Stimulated activated CD8-positive, alpha-beta memory T cell treated with anti-CD3 and anti-CD28 coated beads, Interleukin-7, amount 100 ng/mL, for 24 hours (primary cell): ENCODE measurements around the gene GNB5.
A peak's percentile ranks its signal among the peaks of the same experiment; 100 is the strongest.
"Not testable (repeated sequence)": the region's sequence is repeated elsewhere in the genome, so short reads cannot be mapped to it uniquely, and the experiment has no call there.

Source experiments
- DNase-seq: peaks from one replicate; pipeline ENCODE4 v3.0.0-alpha.2; 2020; ENCODE audit warnings: low read depth

The GNB5 gene

DNA sequence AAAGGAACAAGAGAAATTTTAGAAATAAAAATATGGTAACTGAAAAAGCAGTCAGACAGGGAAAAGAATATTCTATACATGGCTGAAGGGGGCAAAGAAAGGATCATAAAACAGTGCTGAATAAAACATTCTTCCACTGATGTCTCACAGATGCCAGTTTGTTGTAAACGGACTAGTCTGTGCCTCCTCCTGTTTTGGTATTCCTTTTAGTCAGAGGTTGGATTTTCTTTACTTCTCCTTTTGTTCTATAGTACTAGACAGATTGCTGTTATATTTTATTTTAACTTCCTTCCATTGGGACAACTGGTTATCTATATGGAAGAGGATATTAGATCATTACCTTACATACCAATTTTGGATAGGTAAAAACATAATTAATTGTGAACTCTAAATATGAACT is 16.0 kb upstream of the GNB5 start:
- no peak for DNase-seq

DNA sequence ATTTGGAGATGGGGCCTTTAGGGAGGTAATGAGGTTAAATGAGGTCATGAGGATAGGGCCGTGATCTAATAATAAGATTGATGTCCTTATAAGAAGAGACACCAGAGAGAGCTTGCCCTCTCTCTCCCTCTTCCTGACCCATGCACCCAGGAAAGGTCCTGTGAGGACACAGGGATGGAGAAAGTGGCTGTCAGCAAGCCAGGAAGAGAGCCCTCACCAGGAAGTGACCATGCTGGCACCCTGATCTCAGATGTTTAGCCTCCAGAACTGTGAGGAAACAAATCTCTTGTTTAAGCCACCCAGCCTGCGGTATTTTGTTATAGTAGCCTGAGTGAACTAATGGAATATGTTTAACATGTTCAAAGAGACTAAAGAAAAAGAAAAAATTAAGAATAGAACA is 15.3 kb upstream of the GNB5 start:
- no peak for DNase-seq

DNA sequence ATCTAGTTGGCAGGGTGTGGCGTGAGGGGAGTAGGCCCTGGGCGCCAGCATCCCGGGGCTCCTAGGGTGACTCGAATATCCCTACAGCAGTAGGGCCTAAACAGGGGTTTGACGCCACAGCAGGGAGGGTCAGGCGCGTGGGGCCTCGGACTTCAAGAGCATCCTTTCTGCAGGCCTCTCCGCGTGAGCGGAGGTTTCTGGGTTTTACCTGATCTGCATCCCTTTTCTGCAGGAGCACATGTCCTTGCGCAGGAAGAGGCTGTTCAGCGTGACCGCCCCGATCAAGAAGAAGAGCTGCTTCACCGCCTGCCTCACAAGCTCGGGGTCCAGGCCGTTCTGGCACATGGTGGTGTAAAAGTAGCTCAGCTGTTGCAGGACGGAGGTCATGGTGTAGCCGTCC is 13.5 kb upstream of the GNB5 start:
- DNase-seq = no peak

DNA sequence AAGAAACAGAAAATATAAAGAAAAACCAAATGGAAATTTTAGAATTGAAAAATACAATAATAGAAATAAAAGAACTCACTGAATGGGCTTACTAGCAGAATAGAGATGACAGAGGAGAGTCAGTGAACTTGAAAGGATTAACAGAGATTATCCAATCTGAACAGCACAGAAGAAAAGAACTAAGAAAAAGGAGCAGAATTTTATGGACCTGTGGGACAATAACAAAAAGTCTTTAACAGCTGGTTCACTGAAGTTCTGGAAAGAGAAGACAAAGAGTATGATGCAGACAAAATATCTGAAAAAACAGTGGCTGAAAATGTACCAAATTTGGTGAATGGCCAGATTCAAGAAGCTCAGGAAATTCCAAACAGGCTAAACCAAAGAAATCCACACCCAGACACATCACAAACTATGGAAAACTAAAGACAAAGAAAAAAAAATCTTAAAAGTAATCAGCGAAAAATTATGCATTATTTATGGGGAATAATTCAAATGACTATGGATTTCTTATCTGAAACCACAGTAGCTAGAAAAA is 9.7 kb upstream of the GNB5 start:
- no peak for DNase-seq

DNA sequence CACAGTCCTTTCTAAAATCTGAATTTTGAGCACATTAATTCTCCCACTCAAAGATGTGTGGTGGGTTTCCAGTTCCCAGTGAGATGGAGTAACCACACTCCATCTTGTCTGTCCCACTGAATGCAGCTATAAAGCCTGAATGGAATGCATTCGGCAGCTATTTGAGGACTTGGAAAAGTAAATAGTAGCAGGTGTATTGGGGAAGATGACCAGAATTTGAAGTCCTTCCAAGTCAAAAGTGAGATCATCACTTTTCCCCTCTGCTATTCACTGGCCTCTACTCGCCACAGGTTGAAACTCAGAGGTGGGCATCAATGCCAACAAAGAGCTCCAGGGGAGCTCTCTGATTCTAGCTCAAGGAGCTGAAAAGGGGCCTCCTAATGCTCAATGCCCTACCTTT is 8.1 kb upstream of the GNB5 start:
- no peak for DNase-seq

DNA sequence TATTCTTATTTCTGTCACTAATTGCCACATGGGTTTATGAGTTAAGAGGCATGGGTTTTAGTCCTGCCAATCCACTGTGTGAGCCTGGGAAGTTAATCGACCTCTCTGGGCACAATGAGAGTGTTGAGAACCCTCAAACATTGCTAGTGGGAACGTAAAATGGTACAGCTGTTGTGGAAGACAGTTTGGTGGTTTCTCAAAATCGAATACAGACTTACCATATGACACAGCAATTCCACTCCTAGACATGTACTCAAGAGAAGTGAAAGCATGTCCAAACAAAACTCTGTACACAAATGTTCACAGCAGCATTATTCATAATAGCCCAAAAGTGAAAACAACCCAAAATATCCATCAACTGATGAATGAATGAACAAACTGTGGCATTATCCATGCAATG is 5.7 kb upstream of the GNB5 start:
- no peak for DNase-seq

DNA sequence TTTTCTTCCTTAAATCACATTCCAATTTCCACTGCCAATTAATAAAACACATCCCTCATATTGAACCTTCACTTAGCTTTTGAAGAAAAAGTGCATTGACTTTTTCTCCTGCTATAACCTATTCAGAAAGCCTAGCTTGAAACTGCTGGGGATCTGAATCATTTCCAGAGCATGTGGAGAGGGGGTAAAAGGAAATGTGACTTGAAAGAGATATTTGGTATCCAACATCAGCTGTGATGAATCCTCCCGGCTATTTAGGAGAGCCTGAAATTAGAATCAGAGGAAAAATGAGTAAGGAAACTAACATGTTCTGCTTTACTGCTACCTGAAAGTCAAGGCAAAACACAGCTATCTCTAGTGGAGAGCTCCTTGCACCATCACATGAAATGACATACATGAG is 2.6 kb upstream of the GNB5 start:
- no peak for DNase-seq

DNA sequence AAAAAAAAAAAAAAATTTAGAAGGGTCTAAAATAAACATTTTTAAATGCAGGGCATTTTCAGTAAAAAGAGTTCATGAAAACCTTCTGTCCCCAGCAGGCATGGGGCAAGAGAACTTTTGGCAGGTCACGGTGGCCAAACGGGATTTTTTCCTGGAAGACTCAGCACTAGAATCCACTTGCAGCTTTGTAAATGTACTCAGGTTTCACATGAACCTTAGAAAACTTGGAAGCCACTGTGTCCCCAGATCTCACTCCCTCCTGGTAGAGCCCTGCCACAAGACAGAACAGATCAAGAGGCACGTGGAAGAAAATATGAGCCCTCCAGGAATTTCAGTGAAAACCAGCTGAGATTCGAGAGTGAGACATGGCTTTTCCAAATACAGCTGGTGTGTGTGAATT is 2.1 kb upstream of the GNB5 start:
- DNase-seq = no peak

DNA sequence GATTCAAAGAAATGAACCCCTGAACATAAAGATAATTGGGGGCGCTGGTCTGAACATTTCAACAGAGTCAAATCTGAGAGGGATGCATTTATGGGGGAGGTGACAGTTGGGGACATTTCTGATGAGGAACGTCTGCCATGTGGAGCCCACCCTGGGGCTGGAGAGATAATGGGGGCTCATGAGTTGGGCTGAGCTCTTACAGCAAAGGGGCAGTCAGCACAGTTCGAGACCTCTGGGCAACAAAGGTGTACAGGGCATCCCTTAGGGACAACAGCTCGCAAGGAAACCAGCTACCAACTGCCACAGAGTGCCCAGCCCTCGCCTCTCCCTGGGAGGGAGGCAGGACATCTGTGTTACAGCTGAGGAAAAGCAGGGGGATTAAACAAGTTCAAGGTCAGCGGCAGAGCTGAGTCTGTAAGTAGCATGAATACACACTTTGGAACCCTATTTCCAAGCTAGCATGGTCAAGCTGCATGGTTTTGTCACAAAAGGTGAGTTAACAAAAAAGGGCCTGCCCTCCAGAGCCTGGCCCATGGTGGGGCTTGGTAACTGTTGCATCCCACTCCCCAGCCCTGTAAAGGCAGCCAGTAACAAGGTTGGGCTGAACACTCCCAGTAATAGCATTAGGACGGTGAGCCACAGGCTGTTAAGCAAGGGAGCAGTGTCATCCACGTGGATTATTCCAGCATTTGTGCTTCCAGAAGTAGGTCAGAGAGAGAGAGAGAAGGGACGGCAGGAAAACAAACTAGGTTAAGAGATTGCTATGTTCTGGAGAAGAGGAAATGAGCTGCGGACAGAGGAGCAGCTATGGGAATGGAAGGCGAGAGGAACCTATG is 4.3 kb downstream of the GNB5 start:
- DNase-seq = no peak

DNA sequence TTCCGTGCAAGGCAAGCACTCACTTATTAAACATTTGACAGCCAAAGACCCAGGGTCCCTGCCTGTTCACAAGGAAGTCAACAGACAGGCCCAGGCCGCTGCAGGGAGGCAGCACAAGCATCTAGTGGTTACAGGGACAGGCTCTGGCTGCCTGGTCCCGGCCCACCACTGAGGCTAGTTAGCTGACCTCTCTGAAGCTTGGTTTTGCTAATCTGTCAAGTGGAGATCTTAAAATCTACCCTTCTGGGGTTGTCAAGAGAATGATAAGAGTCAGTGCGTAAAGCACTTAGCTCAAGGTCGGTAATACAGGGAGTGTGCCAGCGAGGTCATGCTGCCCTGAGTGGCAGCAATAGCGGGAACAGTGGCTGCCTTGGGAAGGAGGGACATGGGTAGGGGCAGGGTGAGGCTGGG is 6.0 kb downstream of the GNB5 start:
- DNase-seq = no peak

DNA sequence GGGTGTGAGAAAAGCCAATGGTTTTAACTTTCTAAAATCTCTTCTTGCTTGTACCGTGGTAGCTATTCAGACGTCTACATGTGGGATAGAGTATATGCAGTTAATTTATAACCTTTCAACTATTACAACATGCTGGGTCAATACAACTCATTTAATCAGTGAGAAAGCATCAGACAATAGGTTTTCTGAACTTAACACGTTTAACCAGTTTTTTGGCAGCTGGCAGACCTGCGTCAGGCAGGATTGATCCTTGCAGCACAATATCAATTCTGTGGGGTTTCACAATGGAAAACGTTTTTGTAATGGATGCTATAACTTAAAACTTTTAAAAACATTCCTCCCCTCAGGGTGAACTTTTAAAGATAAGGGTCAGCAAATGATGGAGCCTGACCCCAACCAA is 6.5 kb downstream of the GNB5 start:
- no peak for DNase-seq

DNA sequence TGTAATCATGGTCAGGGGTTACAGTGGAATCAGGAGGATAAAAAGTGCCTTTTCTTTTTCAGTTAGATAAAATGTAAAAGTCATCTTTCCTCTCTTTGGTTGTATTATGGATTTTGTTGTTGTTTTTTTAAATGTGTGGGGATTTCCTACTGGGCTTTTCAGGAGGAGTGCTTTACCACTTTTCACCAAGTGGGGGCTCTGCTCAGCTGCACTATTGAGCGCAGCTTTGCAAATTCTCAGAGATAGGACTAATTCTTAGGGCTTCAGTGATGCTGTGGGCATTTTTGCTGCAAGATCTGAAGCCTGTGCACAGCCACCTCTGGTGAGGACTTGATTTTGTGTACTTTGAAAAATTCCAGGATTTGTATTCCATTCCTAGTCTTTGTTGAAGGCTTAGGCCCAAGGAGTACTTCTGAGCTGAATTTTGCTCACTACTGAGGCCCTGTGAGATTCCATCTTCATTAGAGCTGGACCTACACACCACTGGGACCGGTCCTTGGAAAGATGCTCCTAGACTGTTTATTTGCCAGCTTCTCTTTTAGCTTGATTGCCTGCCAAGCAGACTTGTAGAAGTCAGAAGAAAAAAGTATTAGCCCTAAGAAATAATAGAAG is 7.5 kb downstream of the GNB5 start:
- no peak for DNase-seq

DNA sequence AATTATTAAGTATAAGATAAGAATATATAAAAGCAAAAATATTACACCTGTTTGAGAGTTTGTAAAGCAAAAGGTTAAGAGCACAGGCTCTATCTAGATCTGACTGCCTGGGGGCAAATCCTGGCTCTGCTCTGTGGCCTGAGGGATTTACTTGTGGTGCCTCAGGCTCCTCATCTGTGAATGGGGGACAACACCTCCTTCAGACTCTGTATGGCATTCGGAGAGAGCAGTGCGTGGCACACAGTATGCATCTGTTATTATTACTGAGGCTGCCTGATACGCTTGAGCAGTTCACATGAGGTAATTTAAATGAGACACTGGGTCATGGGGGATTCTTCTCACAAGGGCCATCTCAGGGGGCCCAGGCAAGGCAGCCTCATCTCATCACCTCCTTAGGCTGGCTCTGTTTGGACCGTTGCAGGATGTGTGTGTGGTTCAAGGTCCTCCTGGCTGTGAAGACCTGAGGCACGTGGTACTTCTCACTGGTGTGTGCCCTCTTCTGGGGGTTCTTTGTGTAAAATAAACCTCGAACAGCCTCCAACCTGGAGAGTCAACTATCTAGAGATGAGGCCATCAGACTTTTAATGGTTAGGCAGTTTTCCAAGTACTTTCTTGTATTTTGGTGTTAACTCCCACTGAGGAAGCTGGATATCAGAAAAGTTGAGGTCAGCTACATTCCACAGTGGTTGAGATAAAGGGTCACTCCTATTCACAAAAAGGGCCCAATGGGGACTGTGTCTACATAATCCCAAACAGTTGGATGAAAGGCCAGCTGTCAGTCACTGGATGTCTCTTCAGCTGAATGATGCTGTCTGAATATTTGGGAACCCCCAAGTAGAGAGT is 9.0 kb downstream of the GNB5 start:
- DNase-seq = no peak

DNA sequence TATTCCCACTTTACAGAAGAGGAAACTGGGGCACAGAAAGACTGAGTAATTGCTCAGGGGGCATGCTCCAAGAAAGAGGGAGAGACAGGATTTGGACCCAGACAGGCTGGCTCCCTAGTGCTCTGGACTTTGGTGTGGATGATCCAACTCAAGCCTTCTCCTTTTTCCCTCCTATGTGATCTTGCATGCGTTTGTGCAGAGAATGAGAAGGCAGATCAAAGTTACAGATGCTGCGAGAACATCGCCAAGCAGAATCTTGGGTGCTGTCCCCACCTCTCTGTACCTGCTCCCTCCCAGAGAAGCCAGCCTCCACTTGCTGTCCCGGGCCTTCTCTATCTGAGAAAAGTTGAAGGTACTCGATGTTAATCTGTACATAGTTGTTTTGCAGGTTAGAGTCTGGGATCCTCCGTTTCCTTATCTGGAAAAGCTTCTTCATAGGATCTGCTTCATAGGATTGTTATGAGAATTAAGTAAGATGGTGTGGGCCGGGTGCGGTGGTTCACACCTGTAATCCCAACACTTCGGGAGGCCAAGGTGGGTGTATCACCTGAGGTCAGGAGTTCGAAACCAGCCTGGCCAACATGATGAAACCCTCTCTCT is 10.2 kb downstream of the GNB5 start:
- no peak for DNase-seq

DNA sequence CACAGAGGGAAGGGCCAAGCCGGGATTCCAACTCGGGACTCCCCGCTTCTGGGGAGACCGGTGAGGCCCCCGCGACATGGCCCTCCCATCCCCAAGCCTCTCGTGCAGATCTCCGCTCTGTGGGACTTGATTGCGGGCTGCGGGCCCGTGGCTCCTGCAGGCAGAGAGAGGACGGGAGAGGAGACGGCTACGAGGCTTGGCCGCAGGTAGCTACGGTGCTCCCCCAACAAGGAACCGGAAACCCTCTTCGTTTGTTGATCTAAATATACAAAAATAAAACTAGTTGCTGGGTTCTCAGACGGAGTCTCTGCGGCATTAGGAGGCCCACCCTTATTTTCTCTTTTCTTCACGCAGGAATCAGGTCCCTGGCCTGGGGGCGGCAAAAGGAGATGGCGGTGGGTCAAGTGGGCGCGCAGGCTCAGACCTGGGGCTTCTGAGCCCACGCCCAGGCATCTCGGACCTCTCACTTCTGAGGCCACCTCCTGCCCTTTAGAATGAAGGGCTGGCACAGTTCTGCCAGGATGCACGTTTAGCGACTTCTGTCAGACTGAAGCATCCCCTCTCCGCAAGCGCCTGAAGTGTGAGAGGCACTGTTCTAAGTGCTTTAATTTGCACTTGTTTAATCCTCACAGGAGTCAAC is 10.9 kb downstream of the GNB5 start:
- peak; percentile 12 for DNase-seq

DNA sequence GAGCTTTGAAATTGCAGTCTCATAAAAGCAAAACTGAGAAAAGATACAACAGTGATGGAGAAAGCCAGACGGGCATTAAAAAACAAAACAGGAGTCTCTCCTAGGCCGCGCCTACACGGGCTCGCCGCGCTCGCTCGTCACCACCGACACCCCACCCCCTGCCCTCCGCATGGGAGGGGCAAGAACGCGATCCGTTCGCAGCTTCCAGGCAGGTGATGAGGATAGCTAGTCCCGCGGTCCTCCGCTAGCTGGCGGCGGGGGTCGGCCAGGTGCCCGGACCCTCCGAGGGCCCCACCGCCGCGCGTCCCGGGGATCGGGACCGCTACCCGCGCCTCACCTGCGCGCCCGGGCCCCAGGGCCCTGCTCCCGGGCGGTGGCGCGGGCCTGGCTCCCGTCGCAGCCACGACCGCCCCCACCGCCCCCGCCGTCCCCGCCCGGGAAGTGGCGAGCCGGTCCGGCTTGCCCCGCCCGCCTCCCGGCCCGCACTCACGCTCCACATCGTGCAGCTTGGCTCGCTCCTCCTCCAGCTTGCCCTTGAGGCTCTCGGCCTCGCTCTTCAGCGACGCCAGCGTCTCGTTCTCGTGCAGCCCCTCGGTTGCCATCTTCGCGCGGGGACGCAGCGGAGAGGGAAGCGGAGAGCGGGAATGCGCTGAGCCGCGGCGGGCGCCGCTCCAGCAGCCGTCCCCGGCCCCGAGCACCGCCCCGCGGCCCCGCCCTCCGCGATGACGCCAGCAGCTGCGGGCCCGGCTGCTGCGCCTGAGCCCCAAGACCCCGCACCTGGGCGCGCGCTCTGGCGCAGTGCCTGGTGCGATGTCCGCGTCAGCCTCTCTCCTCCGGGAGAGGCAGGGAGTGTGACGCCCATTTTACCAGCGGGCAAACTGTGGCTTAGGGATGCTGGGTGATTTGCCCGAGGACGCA is 11.7 kb downstream of the GNB5 start:
- peak; percentile 75 for DNase-seq

DNA sequence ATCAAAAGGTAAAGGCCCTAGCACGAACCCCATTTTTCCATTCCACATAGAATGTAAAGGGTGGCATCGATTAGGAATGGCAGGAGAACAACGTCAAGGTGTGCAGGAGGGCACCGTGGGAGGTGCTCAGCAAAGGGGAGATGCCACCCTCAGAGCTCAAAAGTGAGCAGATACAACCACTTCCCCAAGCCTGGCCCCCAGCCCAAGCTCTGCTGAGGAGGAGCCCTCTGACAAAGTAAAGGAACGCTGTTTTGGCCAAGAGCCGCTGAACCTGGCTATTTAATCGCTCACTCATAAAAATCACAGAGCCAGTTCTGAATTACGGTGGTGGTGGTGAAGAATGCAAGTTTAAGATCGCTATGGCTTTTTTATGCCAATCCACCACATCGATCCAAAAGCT is 12.4 kb downstream of the GNB5 start:
- DNase-seq = no peak

DNA sequence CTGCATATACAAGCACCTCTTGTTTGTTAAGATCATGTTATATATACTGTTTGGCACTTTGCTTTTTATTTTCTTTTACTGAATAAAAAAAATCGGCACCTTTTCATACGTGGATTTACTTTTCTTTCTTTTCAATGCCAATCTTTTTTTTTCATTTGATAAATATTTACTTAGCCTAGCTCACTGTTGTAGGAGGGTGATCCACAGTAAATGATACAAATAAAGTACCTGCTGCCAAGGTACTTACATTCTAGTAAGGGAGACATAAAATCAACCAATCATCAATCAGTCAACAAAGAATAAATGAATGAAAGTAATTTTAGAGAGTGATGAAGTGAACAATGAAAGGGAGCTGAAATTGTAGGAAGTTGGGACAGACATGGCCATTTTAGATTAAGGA is 18.3 kb downstream of the GNB5 start:
- no peak for DNase-seq

DNA sequence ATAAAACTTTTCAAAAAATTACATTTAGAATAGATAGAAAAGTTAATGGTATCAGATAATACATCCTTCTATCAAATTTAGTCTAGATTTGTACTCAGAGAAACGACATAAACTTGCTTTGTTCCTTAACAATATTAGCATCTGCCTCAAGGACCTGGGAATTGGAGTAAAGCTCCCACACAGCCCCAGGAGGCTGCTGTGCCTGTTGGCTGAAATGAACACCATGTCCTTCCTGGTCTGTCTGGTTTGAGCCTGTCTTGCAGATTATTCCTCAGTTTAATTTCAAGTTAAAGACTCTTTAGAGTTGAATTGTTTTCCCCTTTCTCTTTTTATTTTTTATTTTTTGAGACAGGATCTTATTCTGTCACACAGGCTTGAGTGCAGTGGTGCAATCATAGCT is 19.4 kb downstream of the GNB5 start:
- no peak for DNase-seq

DNA sequence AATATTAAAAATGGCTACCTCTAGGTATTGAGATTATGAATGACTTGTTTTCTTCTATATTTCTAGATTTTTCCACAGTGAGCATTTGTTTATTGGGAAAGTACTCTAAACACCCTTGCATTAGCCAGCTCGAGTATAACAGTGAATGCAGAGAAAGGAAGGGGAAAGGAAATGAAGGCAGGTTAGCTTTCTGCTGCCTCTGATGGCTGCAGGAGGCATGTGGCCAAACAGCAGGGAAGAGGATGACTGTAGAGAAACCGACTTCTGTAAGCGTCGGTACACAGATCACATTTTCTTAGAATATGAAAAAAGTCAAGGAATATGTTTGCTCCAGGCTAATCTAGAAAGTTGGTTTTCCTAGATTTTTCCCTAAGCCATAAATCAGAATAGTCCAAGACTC is 19.8 kb downstream of the GNB5 start:
- no peak for DNase-seq

DNA sequence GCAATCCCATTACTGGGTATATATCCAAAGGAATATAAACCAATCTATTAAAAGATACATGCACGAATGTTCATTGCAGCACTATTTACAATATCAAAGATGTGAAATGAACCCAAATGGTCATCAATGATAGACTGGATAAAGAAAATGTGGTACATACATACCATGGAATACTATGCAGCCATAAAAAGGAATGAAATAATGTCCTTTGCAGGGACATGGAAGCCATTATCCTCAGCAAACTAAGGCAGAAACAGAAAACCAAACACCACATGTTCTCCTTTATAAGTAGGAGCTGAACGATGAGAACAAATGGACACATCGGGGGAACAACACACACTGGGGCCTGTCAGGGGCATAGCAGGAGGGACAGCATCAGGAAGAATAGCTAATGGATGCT is 21.0 kb downstream of the GNB5 start:
- not testable (repeated sequence) for DNase-seq
